GM10248 (cell line): ENCODE data around the gene LRP1-AS.
A peak's percentile ranks its signal among the peaks of the same experiment; 100 is the strongest.
"Not testable (repeated sequence)": the region's sequence is repeated elsewhere in the genome, so short reads cannot be mapped to it uniquely, and the experiment has no call there.

ENCODE experiments used
- CTCF ChIA-PET: fragments of 300-600 bp; sonication (Branson Sonifier 250); formaldehyde crosslinking; extraction: SDS; loops from one replicate; lab custom pipeline; 2021; ENCODE audit warnings: antibody characterized with exemption; lab: Yijun Ruan, JAX
- POLR2A ChIA-PET: fragments of 350-650 bp; sonication (Branson Sonifier 250); formaldehyde crosslinking; extraction: SDS; loops from one replicate; lab custom pipeline; 2020; ENCODE audit warnings: antibody characterized with exemption; lab: Yijun Ruan, JAX
- DNase-seq: peaks from one replicate; pipeline ENCODE4 v3.0.0; 2012; ENCODE audit errors: extremely low spot score
- CTCF ChIP-seq: IDR thresholded peaks from 2 replicates; pipeline ENCODE4 v1.5.1; 2012; ENCODE audit warnings: mild to moderate bottlenecking, low read depth; ENCODE audit errors: extremely low read depth, missing control alignments, control extremely low read depth

LRP1-AS gene

GRCh38 chr12:57126061-57126460, 21.4 kb downstream of the LRP1-AS start:
- DNase-seq: no peak
- ChIA-PET CTCF (interaction anchor here (1.3 to 14.5 kb wide), 11 partner anchors 15 to 117 kb away, joined by 5 to 159 read pairs (median 13); partner anchors contain the start of gene STAT6), POLR2A (no interaction called here)
- no peak for TF ChIP-seq CTCF

- ChIA-PET POLR2A (interaction anchor here (1.0 kb wide), 1 partner anchor 12 kb away, joined by 3 read pairs; no protein-coding TSS in a partner anchor), CTCF (interaction anchor here (0.6 to 14.5 kb wide), 35 partner anchors 9 to 121 kb away, joined by 3 to 159 read pairs (median 5); partner anchors contain the start of genes NEMP1 and STAT6)
- DNase-seq: peak; percentile 70
- TF ChIP-seq CTCF: peak; percentile 74
These were observed 23.1 kb downstream of the LRP1-AS start for GRCh38 chr12:57124261-57124877.

- no peak for DNase-seq
- ChIA-PET POLR2A (interaction anchor here (1.0 kb wide), 1 partner anchor 11 kb away, joined by 3 read pairs; no protein-coding TSS in a partner anchor), CTCF (interaction anchor here (0.7 to 14.5 kb wide), 34 partner anchors 8 to 122 kb away, joined by 3 to 159 read pairs (median 5); partner anchors contain the start of genes NEMP1 and STAT6)
- no peak for TF ChIP-seq CTCF
These were observed 23.6 kb downstream of the LRP1-AS start for GRCh38 chr12:57123813-57124212.

- CTCF ChIA-PET: interaction anchor here (1.0 to 14.5 kb wide), 6 partner anchors 10 to 589 kb away, joined by 3 to 159 read pairs (median 5); partner anchors contain the start of gene STAT6
- POLR2A ChIA-PET, DNase-seq: not testable (repeated sequence)
These were observed 26.7 kb downstream of the LRP1-AS start for GRCh38 chr12:57120718-57121117.

GRCh38 chr12:57119294-57120085, 27.9 kb downstream of the LRP1-AS start:
- ChIA-PET POLR2A (interaction anchor here (1.0 kb wide), 1 partner anchor 8 kb away, joined by 3 read pairs; the partner anchor contains the start of gene STAT6), CTCF (interaction anchor here (0.9 to 14.5 kb wide), 7 partner anchors 9 to 588 kb away, joined by 3 to 159 read pairs (median 8); partner anchors contain the start of genes LRP1 and STAT6)
- no peak for TF ChIP-seq CTCF
- DNase-seq: no peak

- TF ChIP-seq CTCF: no peak
- no peak for DNase-seq
- CTCF ChIA-PET: interaction anchor here (1.0 to 2.7 kb wide), 5 partner anchors 8 to 352 kb away, joined by 3 to 10 read pairs (median 5); no protein-coding TSS in a partner anchor
- POLR2A ChIA-PET: interaction anchor here (0.6 kb wide), 1 partner anchor 12 kb away, joined by 4 read pairs; no protein-coding TSS in a partner anchor
These were observed 28.6 kb downstream of the LRP1-AS start for GRCh38 chr12:57118711-57119271.
